ENCODE measurements around the gene MMP23B.
"Not testable (repeated sequence)": the region's sequence is repeated elsewhere in the genome, so short reads cannot be mapped to it uniquely, and the experiment has no call there.

MMP23B gene

GRCh38 chr1:1671365-1672119, 39.6 kb downstream of the MMP23B start:
- DNase-seq: no peak

DNA sequence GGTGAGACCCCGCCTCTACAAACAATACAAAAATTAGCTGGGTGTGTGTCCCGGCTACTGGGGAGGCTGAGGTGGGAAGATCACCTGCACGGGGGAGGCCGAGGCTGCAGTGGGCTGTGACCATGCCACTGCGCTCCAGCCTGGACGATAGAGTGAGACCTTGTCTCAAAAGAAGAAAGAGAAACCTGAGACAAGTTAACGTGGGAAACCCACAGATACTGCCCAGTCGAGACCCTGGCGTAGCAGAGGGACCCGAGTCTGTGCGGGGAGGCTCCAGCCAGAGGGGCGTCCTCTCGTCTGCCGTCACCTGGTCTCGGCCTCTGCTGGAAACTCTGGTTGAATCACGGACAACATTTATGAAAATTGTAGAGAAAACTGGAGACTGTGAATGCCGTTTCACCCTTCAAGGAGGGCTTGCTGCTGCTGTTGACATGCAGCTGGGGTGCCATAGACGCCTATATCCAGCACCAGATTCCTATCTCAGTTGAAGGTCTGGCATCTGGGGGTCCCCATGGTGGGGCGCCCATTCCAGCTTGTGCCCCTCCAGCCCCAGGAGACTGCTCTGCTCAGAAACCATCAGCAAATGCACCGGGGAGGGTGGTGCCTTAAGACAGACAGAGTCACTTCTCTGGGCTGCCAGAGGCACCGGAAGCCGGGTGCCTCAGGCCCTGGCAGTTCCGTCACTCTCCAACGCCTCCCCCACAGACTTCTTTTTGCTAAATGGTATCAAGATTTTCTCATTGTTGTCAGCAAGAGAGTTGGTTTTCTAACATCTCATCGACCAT, 40.4 kb downstream of the MMP23B start:
- no peak for DNase-seq

DNA sequence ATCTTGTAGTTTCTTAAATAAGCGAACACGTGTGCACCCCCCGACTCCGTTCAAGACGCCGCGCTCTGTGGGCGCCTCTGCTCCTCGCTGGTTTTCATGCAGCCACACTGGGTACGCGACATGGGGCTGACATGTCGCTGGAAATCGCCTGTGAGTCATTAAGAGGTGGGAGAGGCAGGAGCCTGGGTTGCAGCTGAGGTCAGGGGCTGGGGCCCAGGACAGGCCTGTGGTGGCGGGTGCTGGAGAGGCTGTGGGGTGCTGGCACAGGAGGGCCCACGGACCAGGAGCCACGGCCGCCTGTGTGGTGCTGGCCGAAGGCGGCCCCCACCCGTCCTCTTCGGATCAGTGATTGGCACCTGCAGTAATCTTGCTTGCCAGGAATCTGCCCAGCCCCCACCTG, 42.8 kb downstream of the MMP23B start:
- not testable (repeated sequence) for DNase-seq

DNA sequence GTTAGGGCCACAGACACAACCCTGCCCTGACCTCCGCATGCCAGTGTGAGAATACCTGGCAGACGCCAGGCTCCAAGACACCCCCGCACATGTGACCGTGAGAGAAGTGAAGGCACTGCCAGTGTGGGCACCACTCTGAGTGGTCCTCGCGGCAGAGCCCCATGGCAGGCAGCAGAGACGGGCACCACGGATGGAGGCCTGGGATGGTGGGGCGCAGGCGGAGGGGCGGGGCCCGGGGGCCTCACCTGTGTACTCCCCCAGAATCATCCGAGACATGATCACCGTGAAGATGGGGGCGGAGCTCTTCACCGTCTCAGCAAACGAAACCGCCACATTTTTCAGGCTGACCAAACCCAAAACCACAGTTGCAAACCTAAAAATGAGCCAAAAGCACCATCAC, 43.2 kb downstream of the MMP23B start:
- DNase-seq: not testable (repeated sequence)

GRCh38 chr1:1676087-1676486, 44.1 kb downstream of the MMP23B start:
- not testable (repeated sequence) for DNase-seq

- DNase-seq: peak; percentile 50 to 54
Observed at GRCh38 chr1:1677718-1678580, 46.0 kb downstream of the MMP23B start.

DNA sequence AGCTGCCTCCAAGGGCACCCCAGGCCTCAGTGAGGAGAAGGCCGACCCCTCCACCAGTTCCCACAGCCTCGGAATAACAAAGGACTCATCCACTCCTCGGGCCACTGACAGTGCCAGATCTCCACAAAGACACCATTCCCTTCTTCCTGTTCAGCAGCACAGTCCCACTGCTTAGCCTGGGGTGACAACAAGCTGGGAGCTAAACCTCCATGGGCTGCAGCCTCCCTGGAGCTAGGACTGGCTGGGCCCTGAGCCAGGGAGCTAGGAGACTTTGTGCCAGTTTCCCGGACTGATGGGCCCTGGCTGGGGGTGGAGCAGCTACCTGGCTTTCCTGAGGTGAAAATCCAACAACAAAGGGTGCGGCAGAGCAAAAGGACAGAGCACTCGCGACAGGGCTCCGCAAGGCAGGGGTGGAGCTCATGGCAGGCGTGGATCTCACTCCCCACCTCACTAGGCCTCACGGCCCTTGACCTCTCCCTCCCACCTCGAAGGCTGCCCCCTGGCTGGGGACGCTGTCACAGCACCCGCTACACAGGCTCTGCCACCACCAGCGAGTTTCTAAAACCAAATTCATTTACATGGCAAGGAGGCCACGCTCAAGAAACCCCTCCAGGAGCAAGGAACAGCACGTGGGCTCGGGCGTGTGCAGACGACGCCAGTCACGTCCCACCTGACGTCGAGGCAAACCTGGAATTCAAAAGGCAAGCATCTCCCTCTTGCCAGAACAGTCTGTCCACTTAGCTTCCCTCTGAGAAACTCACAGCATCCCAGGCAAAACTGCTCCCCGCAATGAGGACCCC, 46.8 kb downstream of the MMP23B start:
- DNase-seq: peak in 1 of 2 donors; percentile 50

- DNase-seq: no peak
Observed at GRCh38 chr1:1680031-1680911, 48.3 kb downstream of the MMP23B start.

DNA sequence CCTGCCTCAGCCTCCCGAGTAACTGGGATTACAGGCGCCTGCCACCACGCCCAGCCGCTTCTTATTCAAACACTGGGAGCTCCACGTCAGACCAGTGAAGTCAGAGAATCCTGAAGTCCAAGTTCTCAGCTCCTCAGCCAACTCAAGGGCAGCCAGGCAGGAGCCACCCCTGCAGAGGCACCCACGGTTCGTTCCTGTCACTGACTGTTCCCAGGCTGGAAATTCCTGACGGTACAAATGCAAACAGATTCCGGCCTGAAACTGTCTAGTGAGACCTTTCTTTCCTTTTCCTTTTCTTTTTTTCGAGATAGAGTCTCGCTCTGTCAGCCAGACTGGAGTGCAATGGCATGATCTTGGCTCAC, 48.9 kb downstream of the MMP23B start:
- DNase-seq: no peak

DNA sequence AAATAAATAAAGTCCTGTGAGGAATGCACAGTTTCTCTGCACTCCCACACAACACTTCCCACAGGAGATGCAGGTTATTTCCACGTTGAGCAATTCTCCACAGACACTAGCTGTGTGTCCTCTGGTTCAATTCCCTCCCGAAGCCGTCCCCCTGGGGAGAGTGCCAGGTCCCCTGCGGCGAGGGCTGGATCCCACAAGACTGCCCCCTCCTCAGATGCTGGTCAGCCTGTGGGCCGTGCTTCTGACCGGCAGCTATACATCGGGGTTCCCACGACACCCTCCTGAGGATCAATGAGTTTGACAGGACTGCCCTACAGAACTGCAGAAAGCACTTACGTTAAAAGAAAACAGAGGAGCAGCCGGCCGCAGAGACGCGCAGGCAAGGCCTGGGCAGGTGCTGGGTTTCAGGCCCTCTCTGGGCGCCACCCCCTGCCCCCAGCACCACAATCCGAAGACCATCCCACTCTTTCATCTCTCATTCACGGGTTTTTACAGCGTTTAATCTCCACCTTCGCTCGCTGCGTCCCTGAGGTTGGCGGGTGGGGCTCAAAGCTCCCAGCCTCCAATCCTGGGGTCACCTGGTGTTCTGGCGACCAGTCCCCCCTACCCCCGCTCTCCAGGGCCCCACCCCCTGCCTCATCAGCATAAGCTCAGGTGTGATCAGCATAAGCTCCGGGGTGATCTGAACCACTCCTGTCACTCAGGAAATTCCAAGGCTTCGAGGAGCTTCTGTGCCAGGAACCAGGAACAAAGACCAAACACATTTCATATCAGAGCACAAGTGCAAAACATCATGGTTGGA, 51.3 kb downstream of the MMP23B start:
- no peak for DNase-seq

Data from CD4-positive, alpha-beta T cell treated with Interleukin-1 beta for 1 hour (primary cell).